Measurements from ENCODE around the gene COL17A1.
A peak's percentile ranks its signal among the peaks of the same experiment; 100 is the strongest.

The COL17A1 gene

DNA sequence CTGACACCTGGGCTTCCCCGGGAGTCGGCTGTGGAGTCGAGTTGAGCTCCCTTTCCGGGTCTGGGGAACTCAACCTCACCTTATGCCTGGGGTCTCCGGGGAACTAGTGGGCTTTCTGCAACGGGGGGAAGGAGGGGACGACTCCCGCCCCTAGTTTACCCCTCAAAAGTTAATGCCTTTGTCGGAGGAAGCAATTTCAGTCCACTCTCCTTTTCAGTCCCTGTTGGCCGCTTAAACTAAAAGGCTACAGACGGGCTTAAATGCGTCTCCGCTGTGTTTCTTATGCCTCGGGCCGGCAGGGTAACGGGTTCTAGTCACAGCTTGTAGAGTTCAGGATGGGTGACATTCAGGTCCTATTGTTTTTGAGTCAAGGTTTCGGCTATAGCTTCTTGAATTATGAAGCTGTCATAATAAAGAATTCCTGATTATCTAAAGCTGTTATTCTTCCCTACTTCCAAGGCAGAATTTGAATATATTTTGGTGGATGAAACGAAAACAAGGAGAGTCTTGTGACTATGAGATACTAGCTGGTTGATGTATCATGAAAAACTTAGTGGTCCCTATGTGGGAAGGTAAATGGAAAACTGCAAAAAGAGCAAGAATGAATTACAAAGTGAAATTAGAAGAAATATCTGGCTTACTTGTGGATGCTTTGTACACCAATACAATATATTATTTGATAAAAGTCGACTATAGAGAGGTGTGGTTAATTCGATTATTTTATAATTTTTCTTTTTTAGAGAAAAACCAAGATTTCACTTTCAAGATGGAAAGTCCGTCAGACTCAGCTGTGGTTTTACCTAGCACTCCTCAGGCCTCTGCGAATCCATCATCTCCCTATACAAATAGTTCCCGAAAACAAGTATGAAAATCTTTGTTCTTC, 36.8 kb upstream of the COL17A1 start:
- Histone ChIP-seq H3K27ac (peak overlapping the region; percentile 96 to 98), H3K27me3 (no peaks in the 10 kb centered on the region), H3K36me3 (no peaks in the 10 kb centered on the region), H3K4me3 (peak overlapping the region; percentile 60 to 72), H3K9me3 (no peaks in the 10 kb centered on the region), H3K4me1 (peaks cover 0 to 25% (median 13%) of the 10 kb centered on the region in 4 donors)
- TF ChIP-seq, protein P1, sequence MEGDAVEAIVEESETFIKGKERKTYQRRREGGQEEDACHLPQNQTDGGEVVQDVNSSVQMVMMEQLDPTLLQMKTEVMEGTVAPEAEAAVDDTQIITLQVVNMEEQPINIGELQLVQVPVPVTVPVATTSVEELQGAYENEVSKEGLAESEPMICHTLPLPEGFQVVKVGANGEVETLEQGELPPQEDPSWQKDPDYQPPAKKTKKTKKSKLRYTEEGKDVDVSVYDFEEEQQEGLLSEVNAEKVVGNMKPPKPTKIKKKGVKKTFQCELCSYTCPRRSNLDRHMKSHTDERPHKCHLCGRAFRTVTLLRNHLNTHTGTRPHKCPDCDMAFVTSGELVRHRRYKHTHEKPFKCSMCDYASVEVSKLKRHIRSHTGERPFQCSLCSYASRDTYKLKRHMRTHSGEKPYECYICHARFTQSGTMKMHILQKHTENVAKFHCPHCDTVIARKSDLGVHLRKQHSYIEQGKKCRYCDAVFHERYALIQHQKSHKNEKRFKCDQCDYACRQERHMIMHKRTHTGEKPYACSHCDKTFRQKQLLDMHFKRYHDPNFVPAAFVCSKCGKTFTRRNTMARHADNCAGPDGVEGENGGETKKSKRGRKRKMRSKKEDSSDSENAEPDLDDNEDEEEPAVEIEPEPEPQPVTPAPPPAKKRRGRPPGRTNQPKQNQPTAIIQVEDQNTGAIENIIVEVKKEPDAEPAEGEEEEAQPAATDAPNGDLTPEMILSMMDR (IDR thresholded peaks at IDR 0.05): no peak
- peak in 1 of 2 donors; percentile 45 for DNase-seq
- intact Hi-C loops (cut with DNase I; ENCODE audit: low total_unique reads): loop anchor here (10.0 kb wide), 2 partner anchors 158 to 228 kb away; partner anchors contain the start of gene SLK

DNA sequence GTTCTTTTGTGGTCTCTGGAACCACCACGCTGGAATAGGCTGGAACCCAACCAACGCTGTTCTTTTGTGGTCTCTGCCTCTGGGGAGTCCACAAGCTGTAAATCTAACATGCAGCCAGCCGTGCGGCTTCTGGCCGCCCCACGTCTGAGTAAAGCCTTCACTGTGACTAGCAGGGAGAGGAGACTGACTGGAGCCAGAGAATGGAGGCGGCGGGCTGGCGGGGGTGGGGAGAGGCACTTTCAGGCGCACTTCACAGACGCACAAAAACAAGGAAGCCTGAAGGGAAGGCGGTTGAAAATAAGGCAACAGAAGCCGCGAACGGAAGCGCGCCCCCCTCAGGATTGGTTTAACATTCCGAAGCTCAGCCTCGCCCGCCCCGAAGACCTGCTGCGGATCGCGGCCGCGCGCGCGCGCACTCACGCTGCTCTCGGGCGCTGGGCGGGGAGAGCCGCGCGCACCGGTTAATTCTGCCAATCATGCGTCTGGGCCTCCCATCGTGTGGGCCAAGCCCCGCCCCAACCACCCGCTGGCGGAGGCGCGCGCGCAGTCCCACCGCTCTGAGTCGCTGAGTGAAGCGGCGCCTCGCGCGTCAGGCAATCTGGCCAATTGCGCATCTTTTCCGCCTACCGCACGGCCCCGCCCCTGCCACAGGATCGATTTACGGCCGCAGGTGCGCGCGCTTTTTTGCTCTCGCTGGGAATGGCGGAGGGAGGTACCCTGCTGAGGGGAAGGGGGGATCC, 36.0 kb upstream of the COL17A1 start, which contains the start of gene SFR1:
Gene SFR1, plus strand, starts transcription at position 687 of the 740 bp plus-strand sequence. Its CDS starts 13 bp downstream, at position 700.
- Histone ChIP-seq H3K9me3 (no peaks in the 10 kb centered on the region), H3K4me1 (peaks cover 0 to 25% (median 13%) of the 10 kb centered on the region in 4 donors), H3K36me3 (no peaks in the 10 kb centered on the region), H3K27ac (peak within 1 kb of the TSS; percentile 96 to 98), H3K27me3 (no peaks in the 10 kb centered on the region), H3K4me3 (peak within 1 kb of the TSS; percentile 60 to 72)
- TF ChIP-seq, protein P1 (IDR thresholded peaks at IDR 0.05): peak; percentile 54
- intact Hi-C loops (cut with DNase I; ENCODE audit: low total_unique reads): loop anchor here (10.0 kb wide), 2 partner anchors 157 to 227 kb away; partner anchors contain the start of gene SLK
- DNase-seq: peak; percentile 98 to 99

DNA sequence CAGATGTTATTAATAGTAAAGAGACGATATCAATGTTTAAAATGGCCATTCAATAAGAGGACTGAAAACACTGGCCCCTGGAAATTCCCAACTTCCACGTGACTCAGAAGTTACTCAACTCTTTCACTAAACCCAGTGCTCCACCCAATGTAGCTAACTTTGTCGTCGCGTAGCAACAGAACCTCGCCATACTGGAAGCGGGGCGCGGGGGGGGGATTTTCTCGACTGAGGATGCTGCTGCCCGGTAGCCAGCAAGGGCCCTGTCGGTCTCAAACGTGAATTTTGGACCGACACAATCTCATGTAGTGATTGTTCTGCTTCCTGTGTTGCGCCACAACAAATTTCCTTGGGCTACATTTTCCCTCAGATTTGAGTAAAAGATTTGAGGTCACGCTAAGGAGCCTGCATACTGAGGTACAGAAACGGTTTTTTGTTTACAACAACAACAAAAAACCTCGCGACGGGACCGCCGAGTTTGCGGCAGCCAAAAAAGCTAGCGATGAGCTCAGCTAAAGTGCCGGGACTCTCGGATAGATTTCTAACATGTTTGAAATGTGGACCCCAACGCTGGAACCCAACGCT, 35.3 kb upstream of the COL17A1 start:
- peak; percentile 96 to 98 for DNase-seq
- peaks cover 0 to 25% (median 13%) of the 10 kb centered on the region in 4 donors for H3K4me1 ChIP-seq
- H3K36me3 ChIP-seq: no peaks in the 10 kb centered on the region
- no peaks in the 10 kb centered on the region for H3K27me3 ChIP-seq
- H3K9me3 ChIP-seq: no peaks in the 10 kb centered on the region
- TF ChIP-seq, protein P1 (IDR thresholded peaks at IDR 0.05): no peak
- peak overlapping the region; percentile 60 to 72 for H3K4me3 ChIP-seq
- intact Hi-C loops (cut with DNase I; ENCODE audit: low total_unique reads): loop anchor here (10.0 kb wide), 2 partner anchors 156 to 226 kb away; partner anchors contain the start of gene SLK
- H3K27ac ChIP-seq: peak overlapping the region; percentile 96 to 98

DNA sequence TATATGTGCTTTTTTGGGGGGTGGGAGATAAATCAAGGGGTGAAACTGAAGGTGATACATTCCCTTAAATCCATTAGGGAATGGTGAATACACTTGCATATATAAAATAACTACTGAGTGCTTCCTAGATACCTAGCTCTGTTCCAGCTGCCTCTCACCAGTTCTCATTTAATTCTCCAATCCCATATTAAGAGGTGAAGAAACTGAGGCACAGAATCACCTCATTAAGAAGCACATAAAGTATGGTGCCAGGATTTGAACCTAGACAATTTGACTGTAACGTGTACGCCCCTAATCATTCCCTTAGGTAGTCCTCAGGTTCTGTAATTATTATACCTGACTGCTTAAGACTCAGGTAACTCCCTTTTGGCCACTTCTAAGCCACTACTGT, 34.8 kb upstream of the COL17A1 start:
- TF ChIP-seq, protein P1 (IDR thresholded peaks at IDR 0.05): no peak
- no peak for DNase-seq
- H3K36me3 ChIP-seq: no peaks in the 10 kb centered on the region
- H3K9me3 ChIP-seq: no peaks in the 10 kb centered on the region
- H3K27ac ChIP-seq: peak overlapping the region; percentile 96 to 98
- intact Hi-C loops (cut with DNase I; ENCODE audit: low total_unique reads): loop anchor here (10.0 kb wide), 2 partner anchors 156 to 226 kb away; partner anchors contain the start of gene SLK
- peaks cover 0 to 25% (median 13%) of the 10 kb centered on the region in 4 donors for H3K4me1 ChIP-seq
- peak overlapping the region; percentile 60 to 72 for H3K4me3 ChIP-seq
- no peaks in the 10 kb centered on the region for H3K27me3 ChIP-seq

DNA sequence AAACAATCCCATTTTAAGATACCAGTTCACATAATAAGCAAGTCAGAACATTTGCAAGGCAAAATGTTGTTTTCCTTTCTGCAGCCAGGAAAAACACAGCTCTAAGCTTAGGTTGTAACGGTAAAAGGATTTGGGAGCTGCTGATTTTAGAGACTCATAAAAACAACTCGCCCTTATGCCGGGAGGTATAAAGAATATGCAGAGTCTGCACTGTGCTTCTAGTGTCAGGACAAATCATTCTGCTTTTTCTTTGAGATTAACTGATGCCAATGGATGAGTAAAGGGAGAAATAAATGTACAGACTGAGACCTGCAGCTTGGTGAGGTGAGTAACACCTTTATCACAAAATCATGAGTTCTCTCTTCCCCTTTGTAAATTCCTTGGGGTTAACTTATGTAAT, 34.3 kb upstream of the COL17A1 start:
- peak overlapping the region; percentile 96 to 98 for H3K27ac ChIP-seq
- no peaks in the 10 kb centered on the region for H3K27me3 ChIP-seq
- TF ChIP-seq, protein P1 (IDR thresholded peaks at IDR 0.05): no peak
- no peaks in the 10 kb centered on the region for H3K9me3 ChIP-seq
- H3K36me3 ChIP-seq: no peaks in the 10 kb centered on the region
- peak overlapping the region in 1 of 2 donors; percentile 72 for H3K4me3 ChIP-seq
- intact Hi-C loops (cut with DNase I; ENCODE audit: low total_unique reads): loop anchor here (10.0 kb wide), 2 partner anchors 155 to 225 kb away; partner anchors contain the start of gene SLK
- DNase-seq: no peak
- H3K4me1 ChIP-seq: peaks cover 0 to 25% (median 13%) of the 10 kb centered on the region in 4 donors

All from tibial artery (tissue), 4 donors.